UCSD-AML1 (cell line): ENCODE measurements around the gene LRRC10B.
"Not testable (repeated sequence)": the region's sequence is repeated elsewhere in the genome, so short reads cannot be mapped to it uniquely, and the experiment has no call there.

Experiments used
- DNase-seq: peaks from one replicate; lab custom pipeline; 2025; ENCODE audit not compliant: unreplicated experiment; lab: John Stamatoyannopoulos, UW

LRRC10B gene

DNA sequence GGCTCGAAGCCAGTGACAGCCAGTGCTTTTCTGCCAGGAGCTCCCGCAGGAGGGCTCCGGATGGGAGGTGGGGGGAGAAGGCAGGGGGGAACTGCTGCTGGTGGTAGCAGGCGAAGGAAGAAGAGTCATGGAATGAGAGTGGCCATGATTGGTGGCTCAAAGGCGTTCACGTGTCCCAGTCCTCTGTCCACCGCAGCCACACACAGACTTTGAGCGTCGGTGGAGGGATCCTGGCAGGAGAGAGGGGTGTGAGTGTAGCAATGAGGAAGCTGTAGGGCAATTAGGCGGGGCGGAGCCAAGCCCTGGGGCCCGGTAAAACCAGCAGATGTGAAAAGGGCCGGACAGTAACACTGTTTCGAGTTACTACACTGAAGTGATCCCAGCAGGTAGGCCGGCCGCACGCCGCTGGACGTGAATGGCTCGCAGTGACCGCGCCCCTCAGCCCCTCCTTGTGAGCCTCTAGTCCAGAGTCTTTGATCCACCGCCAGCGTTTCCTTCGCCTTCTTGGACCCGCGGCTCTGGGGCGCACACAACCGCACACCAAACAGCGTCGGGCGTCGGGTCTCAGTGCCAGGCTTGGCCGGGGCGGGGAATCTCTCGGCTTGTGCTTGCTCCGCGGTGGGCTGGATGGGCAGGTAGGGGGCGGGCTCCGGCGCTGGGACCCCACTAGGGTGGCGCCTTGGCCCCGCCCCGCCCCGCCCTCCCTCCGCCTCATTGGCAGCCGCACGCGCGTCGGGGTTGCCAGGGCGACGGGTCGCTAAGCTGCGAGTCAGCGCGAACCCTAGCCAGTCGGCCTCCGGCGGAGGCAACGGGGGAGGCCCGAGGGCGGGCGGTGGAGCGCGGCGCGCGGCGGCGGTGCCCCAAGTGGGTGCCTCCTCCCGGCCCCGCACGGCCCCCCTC is at the start of gene LRRC10B:
LRRC10B (plus strand) TSS at position 788 of the 900 bp plus-strand sequence. CDS start 250 bp downstream, outside the sequence.
- DNase-seq, result peak; percentile 31

DNA sequence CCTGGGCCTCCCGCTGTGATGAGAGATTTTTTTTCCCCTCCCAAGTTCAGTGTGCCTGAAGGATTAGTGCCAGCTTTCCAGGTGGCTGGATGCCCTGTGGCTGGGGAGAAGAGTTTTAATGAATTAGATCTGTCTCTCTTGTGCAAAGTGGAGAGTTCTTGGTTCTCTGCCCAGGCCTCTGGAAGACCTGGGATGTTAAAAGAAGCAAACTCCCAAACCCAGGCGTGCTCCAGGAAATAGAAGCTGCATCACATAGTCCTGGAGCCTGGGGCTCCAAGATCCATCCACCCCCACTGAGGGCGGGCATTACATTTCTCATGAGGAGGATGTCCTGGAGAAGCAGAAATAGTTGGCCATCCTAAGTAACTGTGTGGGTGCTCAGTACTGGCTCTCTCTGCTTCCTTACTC is 48.1 kb upstream of the LRRC10B start:
- no peak for DNase-seq

DNA sequence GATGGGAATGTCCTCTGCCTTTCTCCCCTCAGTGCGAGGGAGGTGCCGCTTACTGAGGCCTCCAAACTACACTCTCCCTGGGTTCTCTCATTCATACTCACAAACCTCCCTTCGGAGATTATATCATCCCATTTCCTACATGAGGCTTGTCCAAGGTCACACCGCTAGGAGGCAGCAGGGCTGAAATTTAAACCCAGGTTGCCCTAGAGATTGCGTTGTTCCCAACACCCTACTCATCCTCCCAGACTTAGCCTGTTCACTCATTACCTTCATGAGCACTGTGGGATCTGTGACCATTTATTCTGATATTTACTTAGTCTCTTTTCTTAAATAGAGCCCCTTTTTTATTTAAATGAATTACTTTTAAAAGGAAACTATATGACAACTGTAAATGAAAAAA is 47.6 kb upstream of the LRRC10B start:
- DNase-seq, result no peak

DNA sequence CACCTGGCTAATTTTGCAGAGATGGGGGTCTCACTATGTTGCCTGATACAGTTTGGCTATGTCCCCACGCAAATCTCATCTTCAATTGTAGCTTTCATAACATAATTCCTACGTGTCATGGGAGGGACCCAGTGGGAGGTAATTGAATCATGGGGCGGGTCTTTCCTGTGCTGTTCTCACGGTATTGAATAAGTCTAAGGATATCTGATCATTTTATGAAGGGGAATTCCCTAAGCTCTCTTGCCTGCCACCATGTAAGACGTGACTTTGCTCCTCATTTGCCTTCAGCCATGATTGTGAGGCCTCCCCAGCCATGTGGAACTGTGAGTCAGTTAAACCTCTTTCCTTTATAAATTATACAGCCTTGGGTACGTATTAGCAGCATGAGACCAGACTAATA is 40.9 kb upstream of the LRRC10B start:
- not testable (repeated sequence) for DNase-seq

DNA sequence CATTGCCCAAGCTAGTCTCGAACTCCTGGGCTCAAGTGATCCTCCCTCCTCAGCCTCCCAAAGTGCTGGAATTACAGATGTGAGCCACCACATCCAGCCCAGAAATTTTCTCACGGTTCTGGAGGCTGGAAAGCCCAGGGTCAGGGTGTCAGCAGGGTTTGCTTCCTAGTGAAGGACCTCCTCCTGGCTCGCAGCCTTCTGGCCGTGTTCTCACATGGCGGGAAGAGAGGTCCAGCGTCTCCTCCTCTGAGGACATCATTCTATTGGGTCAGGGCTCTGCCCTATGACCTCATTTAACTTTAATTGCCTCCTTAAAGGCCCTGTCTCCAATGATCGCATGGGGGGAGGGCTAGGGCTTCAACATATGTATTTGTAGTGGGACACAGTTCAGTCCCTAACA is 40.5 kb upstream of the LRRC10B start:
- DNase-seq, result no peak

DNA sequence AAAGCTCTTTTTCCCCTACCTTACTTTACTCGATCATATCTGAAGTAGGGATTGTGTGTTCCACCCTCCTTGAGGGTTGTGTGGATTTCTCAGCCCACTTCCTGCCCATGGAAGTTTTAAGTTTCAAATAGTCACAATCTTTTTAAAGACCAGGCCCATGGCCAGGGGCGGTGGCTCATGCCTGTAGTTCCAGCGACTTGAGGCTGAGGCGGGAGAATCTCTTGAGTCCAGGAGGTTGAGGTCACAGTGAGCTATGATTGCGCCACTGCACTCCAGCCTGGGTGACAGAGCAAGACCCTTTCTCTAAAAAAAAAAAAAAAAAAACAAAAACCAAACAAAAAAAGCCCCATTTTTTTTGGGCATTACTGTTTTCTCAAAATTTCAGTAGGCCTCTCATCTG is 36.3 kb upstream of the LRRC10B start:
- no peak for DNase-seq

DNA sequence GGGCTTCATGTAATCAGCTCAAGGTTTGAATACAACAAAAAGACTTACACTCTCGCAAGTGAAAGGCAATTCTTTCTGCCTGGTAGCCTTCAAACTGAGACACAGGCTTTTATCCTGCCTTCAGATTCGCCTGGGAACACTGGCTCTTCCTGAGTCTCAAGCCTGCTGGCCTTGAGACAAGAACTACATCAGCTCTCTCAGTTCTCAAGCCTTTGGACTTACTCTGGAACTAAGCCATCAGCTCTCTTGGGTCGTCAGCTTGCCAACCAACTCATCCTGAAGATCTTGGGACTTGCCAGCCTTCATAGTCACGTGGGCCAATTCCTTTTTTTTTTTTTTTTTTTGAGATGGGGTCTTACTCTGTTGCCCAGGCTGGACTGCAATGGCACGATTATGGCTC is 35.7 kb upstream of the LRRC10B start:
- DNase-seq, result no peak

DNA sequence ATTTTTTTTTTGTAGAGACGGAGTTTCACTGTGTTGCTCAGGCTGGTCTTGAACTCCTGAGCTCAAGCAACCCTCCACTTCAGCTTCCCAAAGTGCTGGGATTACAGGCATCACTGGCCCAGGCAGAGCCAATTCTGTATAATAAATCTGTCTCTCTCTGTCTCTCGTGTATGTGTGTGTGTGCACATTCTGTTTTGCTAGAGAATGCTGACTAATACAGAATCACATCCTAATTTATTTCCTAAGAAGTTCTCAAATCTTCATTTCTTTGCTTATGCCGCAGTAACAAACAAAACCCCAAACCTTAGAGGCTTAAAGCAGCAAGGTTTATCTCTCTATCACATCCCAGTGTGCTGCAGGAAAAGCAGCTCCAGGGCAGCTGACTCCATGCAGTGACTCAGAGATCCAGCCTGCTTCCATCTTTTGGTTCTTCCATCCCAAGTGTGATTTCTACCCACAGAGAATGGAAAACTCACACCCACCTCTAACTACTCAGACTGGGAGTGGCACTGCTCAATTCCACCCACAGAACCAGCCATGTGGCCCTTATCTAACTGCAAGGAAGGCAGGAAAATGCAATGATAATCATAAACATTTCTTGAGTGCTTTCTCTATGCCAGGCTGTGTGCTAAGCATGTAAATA is 35.1 kb upstream of the LRRC10B start:
- DNase-seq, result no peak

DNA sequence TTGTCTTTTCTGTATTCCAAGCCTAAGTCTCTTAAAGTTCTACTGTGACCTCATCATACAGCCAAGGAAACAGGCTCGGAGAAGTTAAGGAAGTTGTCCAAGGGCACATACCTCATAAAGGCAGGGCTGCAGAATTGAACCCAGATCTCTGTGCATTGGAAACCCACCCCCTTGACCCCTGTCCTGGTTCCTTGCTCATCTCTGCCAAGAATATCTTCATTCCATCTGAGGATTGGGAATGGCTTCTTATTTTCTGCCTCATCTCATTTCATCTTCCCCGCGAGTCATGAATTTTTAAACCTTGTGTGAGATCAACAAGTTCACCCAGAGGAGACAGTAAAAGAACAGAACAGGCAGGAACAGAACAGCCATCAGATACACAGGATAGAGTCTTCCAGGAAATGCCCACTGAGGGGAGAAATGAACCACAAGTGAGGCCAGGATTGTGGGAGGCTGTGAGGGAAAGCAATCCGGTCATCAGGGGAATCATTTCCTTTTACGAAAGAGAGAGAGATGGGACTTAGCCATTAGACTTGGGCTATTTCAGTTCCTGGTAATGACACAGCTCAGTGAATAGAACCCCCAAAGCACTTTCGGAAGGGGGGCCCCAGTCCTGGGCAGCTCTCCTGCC is 34.4 kb upstream of the LRRC10B start:
- DNase-seq, result no peak

DNA sequence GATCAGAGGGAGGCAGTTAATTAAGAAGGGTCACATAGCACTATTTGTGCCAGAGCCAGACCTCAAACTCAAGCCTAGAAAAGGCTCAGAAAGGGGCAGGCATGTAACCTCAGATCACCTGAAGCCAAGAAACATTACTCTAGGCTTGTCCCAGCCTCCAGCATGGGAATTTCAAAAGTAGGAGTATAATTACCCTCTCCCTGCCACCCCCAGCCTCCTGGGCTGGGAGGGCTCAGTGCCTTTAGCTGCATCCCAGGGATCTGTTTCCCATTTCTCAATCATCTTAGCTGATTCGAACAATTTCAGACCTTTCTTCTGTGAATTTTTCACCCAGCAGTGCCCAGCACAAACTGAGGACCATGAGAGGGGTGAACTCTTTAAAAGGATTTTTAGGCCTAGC is 33.1 kb upstream of the LRRC10B start:
- DNase-seq, result no peak

DNA sequence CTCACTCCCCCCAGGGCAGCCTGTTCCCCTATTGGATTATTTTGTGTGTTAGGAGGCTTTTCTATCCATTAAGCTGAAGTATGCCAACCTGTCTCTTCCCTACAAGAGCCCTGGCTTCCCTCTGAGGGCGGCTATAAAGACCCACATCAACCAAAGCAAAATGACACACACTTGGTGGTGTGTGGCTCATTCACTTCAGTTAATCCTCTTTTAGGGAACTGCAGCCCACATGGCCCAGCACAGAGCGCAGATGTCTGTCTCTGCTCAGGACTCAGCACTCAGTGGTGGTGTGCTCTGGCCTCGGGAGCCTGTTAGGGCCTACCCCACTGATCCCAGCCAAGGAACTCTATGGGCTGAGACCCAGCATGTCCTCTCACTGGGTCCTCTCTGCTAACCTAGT is 32.2 kb upstream of the LRRC10B start:
- DNase-seq, result no peak

DNA sequence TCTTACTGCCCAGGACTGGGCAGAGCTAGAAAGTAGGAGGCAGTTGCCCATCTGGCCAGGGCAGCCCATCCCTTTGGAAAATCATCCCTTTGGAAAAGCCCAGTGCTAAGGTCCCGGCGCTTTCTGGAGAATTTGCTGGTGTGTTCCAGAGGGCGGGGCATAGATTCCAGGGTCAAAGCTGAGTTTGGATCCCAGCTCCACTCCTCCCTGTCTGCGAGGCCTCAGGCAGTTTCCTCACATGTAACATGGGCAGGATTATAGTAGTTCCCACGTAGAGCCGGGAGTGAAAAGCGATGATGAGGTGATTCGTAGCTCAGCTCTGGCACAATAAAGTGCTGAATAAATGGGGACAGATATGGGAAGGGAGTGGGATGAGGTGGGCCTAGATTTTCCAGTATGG is 31.4 kb upstream of the LRRC10B start:
- no peak for DNase-seq

DNA sequence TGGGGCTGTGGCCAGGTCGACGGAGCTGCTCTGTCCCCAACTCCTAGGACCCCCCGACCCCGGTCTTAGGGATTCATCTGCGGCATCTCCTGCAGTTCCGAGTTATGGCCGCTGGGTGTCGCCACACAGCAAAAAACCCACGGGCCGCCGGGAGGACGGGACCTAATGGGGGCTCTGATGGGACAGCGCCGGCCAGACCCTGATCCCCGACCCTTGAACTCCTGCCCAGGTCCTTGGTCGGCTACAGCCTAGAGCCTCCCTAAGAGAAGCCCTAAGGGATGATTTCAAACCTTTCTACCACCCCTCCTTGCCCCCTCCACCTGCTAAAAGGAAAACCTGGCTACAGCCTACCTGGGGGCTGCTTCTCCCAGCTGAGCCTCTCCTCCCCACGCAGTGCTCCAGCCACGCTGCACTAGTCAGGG is 30.8 kb upstream of the LRRC10B start:
- DNase-seq, result peak; percentile 36

DNA sequence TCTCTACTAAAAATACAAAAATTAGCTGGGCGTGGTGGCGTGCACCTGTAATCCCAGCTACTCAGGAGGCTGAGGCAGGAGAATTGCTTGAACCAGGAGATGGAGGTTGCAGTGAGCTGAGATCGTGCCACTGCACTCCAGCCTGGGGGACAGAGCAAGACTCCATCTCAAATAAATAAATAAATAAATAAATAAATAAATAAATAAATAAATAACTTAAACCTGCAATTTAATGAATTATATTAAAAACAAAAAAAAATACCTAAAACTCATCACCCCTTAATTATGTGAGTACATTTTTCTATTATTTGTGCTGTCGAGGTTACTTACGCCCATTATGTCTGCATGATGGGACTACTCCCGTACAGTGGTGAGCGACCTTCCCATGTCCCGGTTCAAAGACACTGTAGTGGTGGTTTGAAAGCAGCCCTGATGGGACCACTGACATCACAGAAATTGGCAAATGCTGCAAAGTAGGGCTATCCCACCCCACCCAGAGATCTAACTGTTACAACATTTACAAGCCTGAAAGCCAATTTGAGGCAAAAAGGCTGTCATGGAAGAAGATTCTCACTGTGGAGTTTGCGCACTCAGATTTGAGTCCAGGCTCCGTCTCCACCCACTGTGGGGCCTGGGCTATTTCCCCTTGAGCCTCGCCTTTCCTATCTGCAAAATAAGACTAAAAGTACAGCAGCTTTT is 29.0 kb upstream of the LRRC10B start:
- DNase-seq, result not testable (repeated sequence)

DNA sequence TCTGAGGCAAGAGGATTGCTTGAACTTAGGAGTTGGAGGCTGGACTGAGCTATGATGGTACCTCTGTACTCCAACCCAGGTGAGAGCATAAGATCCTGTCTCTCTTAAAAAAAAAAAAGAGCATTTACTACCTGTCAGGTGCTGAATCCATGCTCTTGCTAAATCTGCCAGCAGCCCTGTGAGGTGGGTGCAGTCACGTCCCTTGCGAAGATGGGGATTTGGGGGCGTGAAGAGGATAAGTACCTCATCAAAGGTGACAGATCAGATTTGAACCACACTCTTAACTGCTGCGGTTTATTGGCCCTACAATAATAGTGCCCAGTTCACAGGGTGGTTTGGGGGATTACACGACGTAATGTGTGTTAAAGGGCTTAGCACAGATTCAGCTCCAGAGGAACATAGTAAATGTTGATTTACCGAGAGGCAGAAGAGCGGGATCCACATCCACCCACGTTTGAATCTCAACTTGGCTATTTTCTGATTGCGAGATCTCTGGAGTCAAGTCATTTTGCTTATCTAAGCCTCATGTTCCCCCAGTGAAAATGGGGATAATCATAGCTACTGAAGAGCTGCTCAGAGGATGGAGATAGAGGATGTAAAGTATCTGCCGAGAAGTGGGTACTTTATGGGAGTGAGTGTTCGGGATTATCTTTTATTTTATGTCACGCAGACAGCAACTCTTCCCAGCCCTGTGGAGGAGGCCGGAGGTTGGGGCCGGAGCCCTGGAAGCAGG is 28.1 kb upstream of the LRRC10B start:
- DNase-seq, result no peak

DNA sequence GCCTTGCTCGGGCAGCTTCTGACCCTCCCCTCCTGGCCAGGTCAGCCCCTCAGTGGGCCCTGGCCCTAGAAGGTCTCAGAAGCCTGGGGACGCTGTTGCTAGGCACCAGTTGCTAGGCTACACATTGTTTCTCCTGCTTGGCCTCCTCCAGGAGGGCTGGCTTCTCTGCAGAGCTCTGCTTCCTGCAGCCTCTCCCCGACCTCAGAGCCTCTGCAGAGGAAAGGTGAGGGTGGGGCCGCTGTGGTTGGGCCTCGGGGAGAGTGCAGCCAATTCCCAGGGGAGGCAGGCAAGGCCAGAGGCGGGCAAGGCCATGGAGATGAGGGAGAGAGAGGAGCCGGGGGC is 27.6 kb upstream of the LRRC10B start:
- DNase-seq, result no peak

DNA sequence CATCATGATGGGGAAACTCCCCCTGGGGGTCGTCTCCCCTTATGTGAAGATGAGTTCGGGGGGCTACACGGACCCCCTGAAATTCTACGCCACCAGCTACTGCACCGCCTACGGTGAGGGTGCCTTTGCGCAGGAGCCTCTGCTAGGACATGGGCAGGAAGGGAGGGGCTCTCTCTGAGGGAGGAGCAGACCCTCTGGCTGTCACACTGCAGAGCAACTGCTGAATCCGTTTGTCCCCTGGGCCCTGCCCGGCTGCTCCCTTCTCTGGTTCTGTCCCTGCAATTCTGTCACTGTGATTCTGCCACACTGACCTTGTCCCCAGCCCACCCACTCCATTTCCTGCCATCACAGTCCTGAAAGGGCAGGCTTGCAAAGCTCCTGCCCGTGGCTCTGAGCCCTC is 26.7 kb upstream of the LRRC10B start:
- no peak for DNase-seq

DNA sequence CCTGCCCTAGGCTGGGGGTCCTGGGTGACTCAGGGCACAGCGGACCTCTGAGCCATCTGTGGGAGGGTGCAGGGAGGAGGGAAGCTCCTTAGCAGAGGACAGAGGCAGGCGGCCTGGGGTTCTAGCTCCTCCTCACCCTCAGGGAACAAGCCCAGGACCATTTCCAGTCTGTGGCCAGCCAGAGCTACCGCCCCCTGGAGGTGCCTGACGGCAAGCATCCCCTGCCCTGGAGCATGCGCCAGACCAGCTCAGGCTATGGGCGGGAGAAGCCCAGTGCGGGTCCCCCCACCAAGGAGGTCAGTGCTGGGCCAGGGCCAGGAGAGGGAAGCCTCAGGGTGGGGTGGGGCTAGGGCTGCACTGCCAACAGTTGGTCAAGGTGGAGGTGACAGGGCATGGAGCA is 26.0 kb upstream of the LRRC10B start:
- DNase-seq, result peak; percentile 25

DNA sequence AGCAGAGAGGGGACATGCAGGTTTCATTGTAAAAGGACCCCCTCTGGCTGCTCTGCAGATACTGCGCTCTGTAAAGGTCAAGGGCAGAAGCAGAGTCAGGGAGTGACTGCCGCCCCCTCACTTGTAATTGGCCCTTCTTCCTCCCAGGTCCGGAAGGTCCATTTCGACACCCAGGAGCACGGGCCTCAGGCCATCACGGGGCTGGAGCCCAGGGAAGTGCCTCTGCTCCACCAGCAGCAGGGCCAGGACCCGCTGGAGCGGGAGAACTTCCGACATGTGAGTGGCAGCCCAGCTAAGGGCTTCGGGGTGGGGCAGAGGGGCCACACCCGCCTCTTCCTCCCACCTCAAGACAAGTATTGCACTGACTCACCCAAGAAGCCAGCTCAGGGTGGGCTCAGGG is 24.0 kb upstream of the LRRC10B start:
- no peak for DNase-seq

DNA sequence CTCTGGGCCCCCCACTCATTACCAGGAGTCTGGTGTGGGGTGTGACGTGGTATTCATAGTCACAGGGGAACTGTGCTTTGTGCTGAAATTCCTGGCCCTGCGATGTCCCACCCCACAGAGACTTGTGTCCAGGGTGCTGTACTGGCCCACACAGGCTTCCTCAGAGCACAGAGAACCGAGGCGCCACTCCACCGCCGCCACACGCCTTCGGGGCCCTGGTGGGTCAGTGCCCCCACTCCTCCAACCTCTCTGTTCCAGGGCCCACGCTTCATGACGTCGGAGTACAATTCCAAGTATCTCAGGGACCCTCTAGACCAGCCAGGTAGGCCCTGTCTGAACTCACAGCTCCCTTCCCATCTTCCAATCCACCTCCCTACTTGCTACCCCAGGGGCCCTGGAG is 23.5 kb upstream of the LRRC10B start:
- DNase-seq, result no peak
